Transverse colon (tissue), 4 donors: ENCODE data around the gene TBC1D16. TPM values are rescaled to one million over a fixed set of nuclear protein-coding genes. Genes with fewer than 3 reads are reported as not detected.

Source experiments
- DNase-seq: peaks from one replicate; pipeline ENCODE4 v3.0.0-alpha.2; 2019
- H3K27ac ChIP-seq, 4 donors: fragments of 200-600 bp; sonication (generic); 2 replicates each; pipeline ENCODE4 v1.5.1; 2016 to 2018; ENCODE audit warnings: inconsistent platforms in 4 of 4
- H3K27me3 ChIP-seq: fragments of 200-600 bp; sonication (generic); 2 replicates; pipeline ENCODE4 v1.5.1; 2017; ENCODE audit warnings: inconsistent platforms
- H3K36me3 ChIP-seq, 4 donors: fragments of 200-600 bp; sonication (generic); 2 replicates each; pipeline ENCODE4 v1.5.1; 2017 to 2019; ENCODE audit warnings: inconsistent platforms in 4 of 4
- H3K4me1 ChIP-seq, 4 donors: fragments of 200-600 bp; sonication (generic); 2 replicates each; pipeline ENCODE4 v1.5.1; 2017 to 2020; ENCODE audit warnings: inconsistent platforms in 4 of 4
- H3K4me3 ChIP-seq, 4 donors: fragments of 200-600 bp; sonication (generic); 1 replicate in 1 of 4; 2 replicates in 3 of 4; pipeline versions ENCODE4 v1.5.1 to v1.6.1; 2017 to 2019; ENCODE audit warnings: inconsistent platforms in 4 of 4
- H3K9me3 ChIP-seq, 2 donors: fragments of 200-600 bp; sonication (generic); 2 replicates each; pipeline ENCODE4 v1.5.1; 2017 to 2019; ENCODE audit warnings: inconsistent platforms in 2 of 2
- EP300 ChIP-seq: sonication (generic); formaldehyde crosslinking; IDR thresholded peaks from one replicate; pipeline ENCODE4 v1.6.1; 2017; ENCODE audit warnings: antibody characterized with exemption, low read depth
- POLR2A ChIP-seq: fragments of 450-650 bp; IDR thresholded peaks from one replicate; pipeline ENCODE4 v1.6.1; 2016; ENCODE audit warnings: antibody characterized with exemption, mild to moderate bottlenecking, moderate library complexity
- POLR2AphosphoS5 ChIP-seq, 3 donors: sonication (generic); formaldehyde crosslinking; IDR thresholded peaks; one replicate each; pipeline ENCODE4 v1.6.1; 2016; ENCODE audit warnings: antibody characterized with exemption in 3 of 3
- WGBS, 2 donors: methylation state at CpG; one replicate each; pipeline ENCODE4 v1.1.5; 2018; ENCODE audit warnings: low coverage in 1 of 2; 5-methylcytosine and 5-hydroxymethylcytosine counted together
- in situ Hi-C, 4 donors: fragments of 200-750 bp; cut with MboI; loops; one replicate each; pipeline versions ENCODE4 v1.15.0 to v1.15.1; 2017; ENCODE audit warnings: low sequenced_read_pairs in 3 of 4, low pct_ligation_motif_present in 1 of 4, low pct_unique_long_range_greater_than_20kb in 1 of 4
- intact Hi-C: fragments of 100-400 bp; cut with DNase I; formaldehyde crosslinking; loops from one replicate; pipeline ENCODE4 v1.15.1; 2023; ENCODE audit warnings: low total_unique reads
- total RNA-seq, 4 donors: library from RNA; depleted of rRNA; stranded (reverse); fragments of >200 nt; gene quantifications; one replicate each; pipeline ENCODE4 v1.1.0, GENCODE V29; 2016
- TF ChIP-seq, protein P1 (sequence below), 5 experiments: fragments of 200-600 bp in 3 of 5; fragments of 450-650 bp in 2 of 5; sonication (generic) in 3 of 5; IDR thresholded peaks; 1 replicate in 2 of 5; 2 replicates in 3 of 5; pipeline ENCODE4 v1.5.1; 2016 to 2017; ENCODE audit warnings: antibody characterized with exemption in 5 of 5, inconsistent platforms in 3 of 5, mild to moderate bottlenecking in 2 of 5, moderate library complexity in 1 of 5

TBC1D16 gene
- total RNA-seq, 4 donors from 2014 or later: 12.3 to 22.4 (median 18.1) TPM

DNA sequence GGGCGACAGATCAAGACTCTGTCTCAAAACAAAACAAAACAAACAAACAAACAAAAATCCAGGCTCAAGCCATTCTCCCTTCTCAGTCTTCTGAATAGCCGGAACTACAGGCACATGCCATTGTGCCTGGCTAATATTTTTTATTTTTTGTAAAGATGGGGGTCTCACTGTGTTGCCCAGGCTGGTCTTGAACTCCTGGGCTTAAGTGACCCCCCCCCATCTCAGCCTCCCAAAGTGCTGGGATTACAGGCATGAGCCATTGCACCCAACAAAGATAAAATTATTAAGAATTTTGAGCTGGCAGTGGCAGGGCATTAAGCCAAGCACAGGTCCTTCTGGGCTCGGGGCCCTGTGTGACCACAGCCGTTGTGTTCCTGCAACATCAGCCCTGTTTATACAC, 126.6 kb downstream of the TBC1D16 start:
- intact Hi-C loops (no loop called here), in situ Hi-C loops (no loop called here)
- 39 to 50% methylated on average over 4 of the region's 4 CpGs for WGBS, 2 donors
- Histone ChIP-seq H3K27me3 (no peaks in the 10 kb centered on the region), H3K4me3 (no peak overlapping the region), H3K4me1 (no peaks in the 10 kb centered on the region), H3K36me3 (no peaks in the 10 kb centered on the region), H3K27ac (no peak overlapping the region), H3K9me3 (no peaks in the 10 kb centered on the region)
- DNase-seq: no peak
- TF ChIP-seq EP300 (no peak), POLR2AphosphoS5 (IDR thresholded peaks at IDR 0.05) (no peak), POLR2A (no peak)
- TF ChIP-seq, protein P1, sequence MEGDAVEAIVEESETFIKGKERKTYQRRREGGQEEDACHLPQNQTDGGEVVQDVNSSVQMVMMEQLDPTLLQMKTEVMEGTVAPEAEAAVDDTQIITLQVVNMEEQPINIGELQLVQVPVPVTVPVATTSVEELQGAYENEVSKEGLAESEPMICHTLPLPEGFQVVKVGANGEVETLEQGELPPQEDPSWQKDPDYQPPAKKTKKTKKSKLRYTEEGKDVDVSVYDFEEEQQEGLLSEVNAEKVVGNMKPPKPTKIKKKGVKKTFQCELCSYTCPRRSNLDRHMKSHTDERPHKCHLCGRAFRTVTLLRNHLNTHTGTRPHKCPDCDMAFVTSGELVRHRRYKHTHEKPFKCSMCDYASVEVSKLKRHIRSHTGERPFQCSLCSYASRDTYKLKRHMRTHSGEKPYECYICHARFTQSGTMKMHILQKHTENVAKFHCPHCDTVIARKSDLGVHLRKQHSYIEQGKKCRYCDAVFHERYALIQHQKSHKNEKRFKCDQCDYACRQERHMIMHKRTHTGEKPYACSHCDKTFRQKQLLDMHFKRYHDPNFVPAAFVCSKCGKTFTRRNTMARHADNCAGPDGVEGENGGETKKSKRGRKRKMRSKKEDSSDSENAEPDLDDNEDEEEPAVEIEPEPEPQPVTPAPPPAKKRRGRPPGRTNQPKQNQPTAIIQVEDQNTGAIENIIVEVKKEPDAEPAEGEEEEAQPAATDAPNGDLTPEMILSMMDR (IDR thresholded peaks at IDR 0.05): no peak

DNA sequence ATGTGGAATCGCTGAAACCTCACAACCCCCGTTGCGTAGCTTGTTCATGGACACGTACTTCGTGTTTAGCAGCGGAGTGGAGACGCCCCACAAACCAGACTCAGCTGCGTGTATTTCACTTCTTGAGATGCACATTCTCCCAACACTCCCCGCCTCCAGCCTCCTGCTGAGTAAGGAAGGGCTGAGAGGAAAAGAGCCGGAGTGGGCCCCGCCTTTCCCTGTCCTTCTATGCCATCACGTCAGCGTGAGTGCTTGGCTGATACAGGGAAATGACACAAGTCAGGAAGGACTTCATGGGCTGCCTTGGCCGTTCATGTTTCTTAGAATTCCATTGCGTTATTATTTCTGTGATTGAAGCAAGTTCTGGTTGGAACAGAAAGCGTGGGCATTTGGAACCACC, 127.8 kb downstream of the TBC1D16 start:
- Histone ChIP-seq H3K4me1 (no peaks in the 10 kb centered on the region), H3K27me3 (no peaks in the 10 kb centered on the region), H3K4me3 (no peak overlapping the region), H3K9me3 (no peaks in the 10 kb centered on the region), H3K36me3 (no peaks in the 10 kb centered on the region), H3K27ac (no peak overlapping the region)
- intact Hi-C loops (no loop called here), in situ Hi-C loops (no loop called here)
- TF ChIP-seq EP300 (no peak), POLR2A (no peak), POLR2AphosphoS5 (IDR thresholded peaks at IDR 0.05) (no peak)
- TF ChIP-seq, protein P1 (IDR thresholded peaks at IDR 0.05): no peak
- WGBS, 2 donors: 70% methylated on average over 16 of the region's 16 CpGs; no CpG with 5 or more reads in 1 of the 2 donors
- peak; percentile 32 for DNase-seq

DNA sequence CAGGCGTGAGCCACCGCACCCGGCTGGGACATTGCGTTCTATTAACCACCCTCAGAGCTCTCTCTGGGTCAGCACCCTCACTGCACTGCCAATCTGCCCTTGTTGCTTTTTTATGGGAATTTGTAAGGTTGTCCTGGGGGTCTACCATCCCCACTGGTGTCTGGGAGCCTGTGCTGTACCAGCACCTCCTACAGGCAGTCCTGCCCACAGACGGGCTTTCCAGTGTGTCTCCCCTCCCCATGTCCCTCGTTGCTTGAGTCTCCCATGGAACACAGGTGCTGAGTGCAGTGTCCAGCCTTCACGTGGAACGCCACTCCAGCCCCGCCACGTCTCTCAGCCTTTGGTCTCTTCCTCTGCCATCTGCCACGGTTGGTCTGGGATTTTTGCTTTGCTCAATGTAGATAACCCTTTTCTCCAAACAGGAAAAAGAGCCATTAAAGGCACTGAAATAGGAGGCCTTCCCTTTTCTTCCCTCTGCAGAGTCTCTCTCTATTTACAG, 128.4 kb downstream of the TBC1D16 start:
- in situ Hi-C loops (no loop called here), intact Hi-C loops (no loop called here)
- no peak overlapping the region for H3K27ac ChIP-seq
- H3K36me3 ChIP-seq: no peaks in the 10 kb centered on the region
- DNase-seq: no peak
- no peaks in the 10 kb centered on the region for H3K27me3 ChIP-seq
- TF ChIP-seq EP300 (no peak), POLR2A (no peak), POLR2AphosphoS5 (IDR thresholded peaks at IDR 0.05) (no peak)
- TF ChIP-seq, protein P1 (IDR thresholded peaks at IDR 0.05): no peak
- H3K9me3 ChIP-seq: no peaks in the 10 kb centered on the region
- WGBS, 2 donors: 80% methylated on average over 11 of the region's 11 CpGs; no CpG with 5 or more reads in 1 of the 2 donors
- H3K4me3 ChIP-seq: no peak overlapping the region
- no peaks in the 10 kb centered on the region for H3K4me1 ChIP-seq

DNA sequence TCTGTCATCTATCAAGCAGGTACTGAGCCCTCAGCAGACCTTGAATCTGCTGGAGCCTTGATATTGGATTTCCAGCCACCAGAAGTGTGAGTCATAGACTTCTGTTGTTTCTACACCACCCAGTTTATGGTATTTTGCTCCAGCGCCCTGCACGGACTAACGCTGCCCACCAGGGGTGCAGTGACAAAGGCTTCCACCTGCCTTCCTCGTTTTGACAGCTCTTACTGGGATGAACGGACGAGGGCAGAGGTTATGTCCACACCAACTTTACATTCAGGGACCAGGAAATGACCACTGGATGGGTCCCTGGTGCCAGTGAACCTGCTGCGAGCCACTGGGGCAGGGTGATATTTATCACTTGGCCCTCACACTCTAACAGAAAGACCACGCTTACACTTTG, 129.8 kb downstream of the TBC1D16 start:
- WGBS, 2 donors: 47% methylated on average over 8 of the region's 8 CpGs; no CpG with 5 or more reads in 1 of the 2 donors
- in situ Hi-C loops: no loop called here

More for the DNA sequence above, 129.8 kb downstream of the TBC1D16 start:
- no peak for DNase-seq
- intact Hi-C loops: no loop called here
- TF ChIP-seq, protein P1 (IDR thresholded peaks at IDR 0.05): peak in 4 of 5 experiments; percentile 20 to 50 (median 37)
- TF ChIP-seq EP300 (no peak), POLR2A (no peak), POLR2AphosphoS5 (IDR thresholded peaks at IDR 0.05) (no peak)
- Histone ChIP-seq H3K36me3 (no peaks in the 10 kb centered on the region), H3K9me3 (no peaks in the 10 kb centered on the region), H3K4me3 (no peak overlapping the region), H3K4me1 (no peaks in the 10 kb centered on the region), H3K27ac (no peak overlapping the region), H3K27me3 (no peaks in the 10 kb centered on the region)
